Stimulated activated CD4-positive, alpha-beta T cell treated with anti-CD3 and anti-CD28 coated beads, Interleukin-15, amount 100 ng/mL, for 1 hour (primary cell): Measurements from ENCODE around the gene ADAT2.
"Not testable (repeated sequence)": the region's sequence is repeated elsewhere in the genome, so short reads cannot be mapped to it uniquely, and the experiment has no call there.

ENCODE experiments used
- DNase-seq, 2 donors: peaks; one replicate each; pipeline ENCODE4 v3.0.0-alpha.2; 2020; ENCODE audit warnings: low read depth in 1 of 2, low spot score in 1 of 2

Gene ADAT2

DNA sequence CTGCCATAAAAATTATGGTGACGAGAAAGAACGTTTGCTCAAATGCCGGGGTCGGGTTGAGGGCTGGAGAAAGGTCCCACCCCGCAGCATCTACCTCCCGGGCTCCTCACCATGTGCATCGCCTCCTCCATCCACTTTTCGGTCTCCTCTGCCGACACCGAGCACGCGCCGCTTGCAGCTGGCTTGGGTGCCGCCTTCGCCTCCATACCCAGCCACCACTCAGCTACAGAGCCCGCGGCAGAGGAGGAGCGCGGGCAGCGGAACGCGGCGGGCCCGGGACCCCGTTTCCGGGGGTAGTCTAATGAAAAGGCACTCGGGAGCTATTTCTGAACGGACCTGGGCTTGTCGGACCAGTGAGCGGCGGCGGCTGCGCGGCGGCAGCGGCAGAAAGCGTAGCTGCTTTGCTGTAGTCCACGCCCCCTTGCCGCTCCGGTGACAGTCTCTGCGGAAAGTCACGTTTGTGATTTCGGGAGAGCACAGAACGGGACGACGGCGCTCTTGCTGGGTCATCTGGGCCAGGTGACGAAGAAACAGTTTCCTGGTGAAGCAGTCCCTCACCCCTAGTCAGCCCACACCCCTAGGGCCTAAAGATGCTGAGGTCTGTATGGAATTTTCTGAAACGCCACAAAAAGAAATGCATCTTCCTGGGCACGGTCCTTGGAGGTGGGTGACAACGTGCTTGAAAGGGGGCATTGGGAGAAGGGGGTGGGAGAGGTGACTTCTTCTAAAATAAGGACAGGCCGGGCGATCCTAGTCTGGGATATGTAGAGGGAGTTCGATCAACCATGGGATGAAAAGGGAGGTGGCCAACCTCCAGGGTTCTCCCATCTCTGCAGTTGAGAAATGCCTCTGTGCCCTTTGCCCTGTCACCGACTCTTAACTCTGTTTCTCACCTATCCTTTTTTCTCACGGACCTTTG is at the start of gene ADAT2, which contains the start of gene PEX3:
Gene ADAT2, minus strand, starts transcription at position 243 of the 919 bp plus-strand sequence. Its CDS starts 37 bp downstream, at position 206.
Gene PEX3, plus strand, starts transcription at position 353 of the 919 bp plus-strand sequence. Its CDS starts 238 bp downstream, at position 591.
- peak; percentile 86 for DNase-seq

DNA sequence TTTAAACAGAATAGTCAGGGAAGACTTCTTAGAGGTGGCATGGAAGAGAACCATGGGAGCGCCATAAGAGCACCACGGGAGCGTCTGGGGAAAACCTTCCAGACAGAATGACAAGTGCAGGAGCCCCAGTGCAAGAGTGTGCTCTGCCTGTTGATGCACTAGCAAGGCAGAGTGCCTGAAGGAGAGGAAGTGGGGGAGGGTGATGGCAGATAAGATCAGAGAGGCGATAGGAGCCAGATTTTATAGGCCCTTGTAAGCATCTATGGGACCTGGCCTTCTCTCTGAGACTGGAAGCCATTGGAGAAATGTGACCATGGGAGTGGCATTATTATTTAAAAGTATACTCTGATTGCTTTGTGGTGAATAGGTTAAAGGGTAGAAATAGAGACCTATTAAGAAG is 47.9 kb upstream of the ADAT2 start:
- no peak for DNase-seq

DNA sequence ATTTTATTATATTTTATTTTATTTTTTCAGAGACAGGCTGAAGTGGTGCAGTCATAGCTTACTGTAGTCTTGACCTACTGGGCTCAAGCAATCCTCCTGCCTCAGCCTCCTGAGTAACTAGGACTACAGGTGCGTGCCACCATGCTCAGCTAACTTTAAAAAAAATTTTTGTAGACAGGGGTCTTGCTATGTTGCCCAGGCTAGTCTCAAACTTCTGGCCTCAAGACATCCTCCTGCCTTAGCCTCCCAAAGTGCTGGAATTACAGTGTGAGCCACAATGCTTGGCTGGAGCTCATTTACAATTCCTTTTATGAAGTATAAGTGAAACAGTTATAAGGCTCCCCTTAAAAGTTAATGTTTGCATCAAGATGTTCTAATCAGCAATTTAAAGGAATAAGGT is 46.5 kb upstream of the ADAT2 start:
- no peak for DNase-seq

DNA sequence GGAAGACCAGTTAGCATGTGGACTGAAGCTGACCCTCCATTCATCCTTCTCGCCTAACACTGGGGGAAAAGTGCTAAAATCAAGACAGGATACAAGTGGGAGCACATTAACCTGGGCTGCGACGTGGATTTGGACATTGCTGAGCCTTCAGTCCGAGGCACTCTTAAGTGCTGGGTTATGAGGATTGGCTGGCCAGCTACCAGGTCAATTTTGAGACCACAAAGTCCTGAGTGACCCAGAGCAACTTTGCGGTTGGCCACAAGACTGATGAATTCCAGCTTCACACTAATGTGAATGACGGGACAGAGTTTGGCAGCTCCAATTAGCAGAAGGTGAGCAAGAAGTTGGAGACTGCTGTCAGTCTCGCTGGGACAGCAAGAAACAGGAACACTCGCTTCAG is 40.3 kb upstream of the ADAT2 start:
- DNase-seq = no peak

DNA sequence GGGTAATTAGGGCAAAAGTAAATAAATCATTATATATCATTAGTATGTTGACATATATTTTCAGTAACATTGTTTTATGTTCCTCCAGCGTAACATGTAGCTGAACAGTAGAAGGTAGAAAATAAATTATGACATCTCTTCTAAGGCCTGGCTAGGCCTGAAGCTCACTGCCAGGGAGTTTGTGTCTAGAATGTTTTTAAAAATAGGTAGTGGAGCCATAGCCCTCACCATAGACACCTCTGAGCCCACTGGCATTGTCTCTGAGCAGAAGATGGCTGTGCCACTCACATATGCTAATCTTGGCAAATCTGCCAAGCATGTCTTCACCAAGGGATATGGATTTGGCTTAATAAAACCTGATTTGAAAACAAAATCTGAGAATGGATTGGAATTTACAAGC is 39.7 kb upstream of the ADAT2 start:
- DNase-seq = no peak

DNA sequence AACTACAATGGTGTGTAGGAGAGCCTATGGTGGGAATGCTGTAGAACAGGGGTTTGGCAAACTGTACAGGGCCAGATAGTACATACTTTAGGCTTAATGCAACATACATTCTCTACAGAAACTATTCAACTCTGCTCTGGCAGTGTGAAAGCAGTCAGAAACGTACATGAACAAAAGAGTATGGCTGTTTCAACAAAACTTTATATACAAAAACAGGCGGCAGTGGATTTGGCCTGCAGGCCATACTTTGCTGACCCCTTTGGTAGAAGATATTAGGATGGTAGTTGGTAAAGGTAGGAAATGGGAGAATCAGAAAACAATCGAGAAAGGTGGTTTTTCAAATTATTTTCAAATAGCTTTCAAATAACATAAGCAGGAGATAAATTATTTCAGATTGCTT is 36.3 kb upstream of the ADAT2 start:
- no peak for DNase-seq

DNA sequence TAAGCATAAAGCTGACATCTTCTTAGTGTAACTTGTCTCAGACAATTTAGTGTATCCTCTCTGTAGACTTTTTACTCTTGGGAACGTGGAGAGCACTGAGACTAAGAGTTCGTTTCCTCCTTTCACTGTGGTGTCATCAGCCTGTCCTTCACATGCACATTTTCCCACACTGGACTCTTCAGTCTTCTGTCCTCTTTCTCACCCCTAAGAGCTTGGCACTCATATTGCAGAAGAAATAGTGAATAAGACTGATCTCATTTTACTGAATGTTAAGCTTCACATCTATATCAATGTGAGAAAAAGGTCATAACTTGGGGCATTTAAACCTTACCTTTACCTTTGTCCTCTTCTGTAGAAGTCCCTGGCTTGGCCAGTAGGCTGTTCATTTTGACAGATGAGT is 35.5 kb upstream of the ADAT2 start:
- no peak for DNase-seq

DNA sequence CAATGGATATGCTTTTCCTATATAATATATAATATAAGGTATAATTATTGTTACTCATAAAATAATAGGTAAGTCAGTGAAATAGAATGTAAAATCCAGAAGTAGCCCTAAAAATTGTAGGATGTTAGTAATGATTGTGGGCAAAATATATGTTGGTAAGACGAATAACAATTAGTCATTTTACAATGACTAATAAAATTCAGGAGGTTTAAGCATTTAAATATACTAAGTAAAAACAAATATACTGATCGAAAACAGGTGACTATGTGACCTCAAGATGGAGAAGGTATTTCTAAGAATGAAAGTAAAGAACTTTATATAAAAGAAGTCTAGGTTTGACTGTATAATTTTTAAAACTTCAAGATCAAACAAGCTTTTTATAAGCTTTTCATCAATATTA is 32.1 kb upstream of the ADAT2 start:
- no peak for DNase-seq

DNA sequence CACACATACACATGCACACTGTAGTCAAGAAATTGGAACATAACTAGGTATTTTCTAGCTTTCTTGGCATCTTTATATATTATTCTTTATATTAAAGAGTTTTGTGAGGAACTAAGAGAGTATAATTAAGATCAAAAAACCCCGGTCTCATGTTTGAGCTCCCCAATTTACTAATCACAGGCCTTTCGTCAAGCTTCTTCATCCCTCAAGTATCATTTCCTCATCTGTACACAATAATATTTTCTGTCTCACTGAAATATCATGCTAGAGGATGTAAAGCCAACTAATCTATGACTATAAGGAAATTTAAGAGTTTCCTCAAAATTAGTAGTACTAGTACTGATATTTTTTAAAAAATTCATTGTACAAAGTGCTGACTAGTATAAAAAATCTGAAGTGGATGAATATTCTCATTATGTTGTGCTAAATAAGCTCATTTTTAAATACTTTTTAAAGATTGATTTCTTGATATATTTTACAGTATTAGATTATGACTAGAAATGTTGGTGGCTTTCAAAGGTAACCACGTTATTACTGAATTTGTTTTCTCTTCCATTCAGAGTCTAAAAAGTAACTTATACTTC is 28.1 kb upstream of the ADAT2 start:
- DNase-seq = no peak

DNA sequence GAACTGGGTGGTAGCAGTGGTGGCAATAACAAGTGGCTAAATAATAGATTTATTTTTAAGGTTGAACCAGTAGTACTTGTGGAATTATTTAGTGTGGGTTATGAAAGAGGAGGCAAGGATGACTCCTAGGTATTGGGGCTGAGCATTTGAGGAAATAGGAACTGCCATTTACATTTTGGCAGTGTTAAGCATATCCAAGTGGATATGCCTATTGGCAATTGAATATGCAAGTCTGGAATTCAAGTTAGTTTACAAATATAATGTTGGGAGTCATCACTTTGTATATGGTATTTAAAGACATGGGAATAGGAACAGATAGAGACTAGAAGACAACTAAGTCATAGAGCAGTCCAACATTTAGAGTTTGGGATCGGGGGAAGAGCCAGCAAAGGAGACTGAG is 26.1 kb upstream of the ADAT2 start:
- no peak for DNase-seq

DNA sequence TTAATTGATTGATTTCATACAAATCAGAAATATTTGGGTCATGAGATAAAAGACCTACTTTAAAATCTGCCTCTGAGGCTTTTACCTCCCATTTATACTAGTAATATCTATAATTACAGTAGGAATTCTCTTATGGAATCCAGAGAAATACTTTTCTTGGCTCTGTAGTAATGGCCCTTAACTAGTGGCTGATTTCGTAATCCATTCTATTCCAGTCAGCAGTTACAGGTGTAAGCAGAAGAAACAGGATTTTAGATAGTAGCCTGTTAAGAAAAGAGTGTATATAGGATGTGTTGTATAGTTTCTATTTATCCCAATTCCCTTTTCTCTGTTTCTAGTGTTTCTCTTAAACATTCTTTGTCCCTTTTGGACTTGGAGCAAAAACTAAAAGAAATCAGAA is 21.3 kb upstream of the ADAT2 start:
- DNase-seq = no peak

DNA sequence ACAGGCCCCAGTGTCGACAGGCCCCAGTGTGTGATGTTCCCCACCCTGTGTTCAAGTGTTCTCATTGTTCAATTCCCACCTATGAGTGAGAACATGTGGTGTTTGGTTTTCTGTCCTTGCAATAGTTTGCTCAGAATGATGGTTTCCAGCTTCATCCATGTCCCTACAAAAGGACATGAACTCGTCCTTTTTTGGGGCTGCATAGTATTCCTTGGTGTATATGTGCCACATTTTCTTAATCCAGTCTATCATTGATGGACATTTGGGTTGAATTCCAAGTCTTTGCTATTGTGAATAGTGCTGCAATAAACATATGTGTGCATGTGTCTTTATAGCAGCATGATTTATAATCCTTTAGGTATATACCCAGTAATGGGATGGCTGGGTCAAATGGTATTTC is 18.3 kb upstream of the ADAT2 start:
- DNase-seq = not testable (repeated sequence)

DNA sequence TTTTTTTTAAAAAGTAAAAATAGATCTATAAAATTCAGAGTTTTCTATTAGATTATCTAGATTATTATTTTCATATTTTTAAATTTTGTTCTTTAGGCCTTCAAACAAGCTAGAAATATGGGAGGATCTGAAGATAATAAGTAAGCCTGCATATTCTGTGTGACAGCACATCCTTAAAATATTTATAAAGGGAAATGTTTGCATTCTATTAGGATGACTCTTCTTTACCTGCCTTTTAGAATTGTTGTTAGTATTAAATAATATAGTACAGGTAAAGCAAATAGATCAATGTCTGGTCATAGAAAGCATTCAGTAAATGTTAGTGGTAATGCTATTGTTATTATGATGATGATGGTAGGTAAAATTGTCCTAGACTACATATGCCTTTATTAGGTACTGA is 17.5 kb upstream of the ADAT2 start:
- no peak for DNase-seq

DNA sequence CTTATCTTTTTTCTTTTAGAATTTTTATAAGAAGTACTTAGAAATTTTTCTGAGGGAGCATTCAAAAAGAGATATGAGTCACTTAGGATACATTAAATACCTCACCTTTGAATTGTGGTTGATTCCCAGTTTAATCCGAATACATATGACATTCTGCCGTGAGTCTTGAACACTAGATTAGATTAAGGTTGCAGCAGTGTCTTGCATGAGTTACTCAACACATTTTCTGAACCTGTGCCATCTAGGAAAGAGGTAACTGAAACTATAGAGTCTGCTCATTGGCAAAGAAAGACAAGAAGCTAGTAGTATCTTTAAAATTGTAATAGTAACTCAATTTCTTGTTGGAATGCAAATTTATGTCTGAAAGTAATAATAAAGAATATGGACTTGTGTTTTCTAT is 15.1 kb upstream of the ADAT2 start:
- DNase-seq = no peak

DNA sequence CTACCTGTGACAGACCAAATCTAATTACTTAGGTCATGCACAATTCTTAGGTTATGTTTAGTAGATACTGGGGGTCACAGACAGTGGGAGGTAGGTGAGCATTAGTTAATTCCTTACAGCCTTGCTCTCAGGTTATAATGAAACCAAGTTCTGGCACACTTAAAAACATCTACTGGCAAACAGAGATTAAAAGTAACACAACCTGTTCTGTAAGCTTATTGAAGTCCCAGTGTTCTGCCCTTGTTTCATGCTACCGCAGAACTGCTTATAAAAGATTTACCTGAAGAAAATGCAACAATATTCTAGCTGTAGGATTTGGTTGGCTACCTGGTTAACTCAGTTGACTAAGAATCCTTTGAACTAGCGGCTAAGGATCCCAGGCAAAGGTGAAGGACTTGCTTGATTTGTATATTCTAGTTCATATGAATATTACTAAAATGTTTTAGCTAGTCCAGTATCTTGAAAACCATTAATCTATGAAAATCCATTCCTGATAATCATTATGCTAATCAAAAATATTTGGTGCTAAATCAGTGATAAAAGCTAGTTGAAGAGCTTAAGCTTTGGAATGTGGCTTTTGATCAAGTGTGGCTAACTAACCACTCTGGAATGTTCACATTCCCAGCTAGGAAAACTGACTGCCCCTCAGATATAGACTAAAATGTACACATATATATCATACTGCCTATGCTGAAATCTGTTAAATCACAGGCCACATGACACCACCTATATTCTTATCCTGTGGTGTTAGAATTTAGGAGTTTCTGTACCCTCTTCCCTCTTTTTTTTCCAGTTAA is 7.3 kb upstream of the ADAT2 start:
- no peak for DNase-seq

DNA sequence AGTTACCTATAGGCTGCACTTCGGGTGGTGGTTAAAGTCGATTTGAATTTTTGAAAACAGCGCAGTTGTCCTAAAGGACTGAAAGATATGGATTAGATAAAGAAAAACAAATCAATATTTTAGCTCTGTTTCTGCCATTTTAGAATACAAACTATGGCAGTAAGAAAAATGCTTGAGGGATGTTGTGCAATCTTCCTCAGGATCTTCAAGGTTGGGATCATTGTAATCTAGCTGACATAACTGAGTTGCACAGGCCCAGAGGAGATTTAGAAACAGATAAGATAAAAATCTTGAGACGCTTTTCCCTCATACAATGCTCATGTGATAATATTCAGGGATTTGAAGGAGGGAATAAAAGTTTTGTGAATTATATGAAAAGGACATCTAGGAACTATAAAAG is 1.0 kb upstream of the ADAT2 start:
- no peak for DNase-seq

DNA sequence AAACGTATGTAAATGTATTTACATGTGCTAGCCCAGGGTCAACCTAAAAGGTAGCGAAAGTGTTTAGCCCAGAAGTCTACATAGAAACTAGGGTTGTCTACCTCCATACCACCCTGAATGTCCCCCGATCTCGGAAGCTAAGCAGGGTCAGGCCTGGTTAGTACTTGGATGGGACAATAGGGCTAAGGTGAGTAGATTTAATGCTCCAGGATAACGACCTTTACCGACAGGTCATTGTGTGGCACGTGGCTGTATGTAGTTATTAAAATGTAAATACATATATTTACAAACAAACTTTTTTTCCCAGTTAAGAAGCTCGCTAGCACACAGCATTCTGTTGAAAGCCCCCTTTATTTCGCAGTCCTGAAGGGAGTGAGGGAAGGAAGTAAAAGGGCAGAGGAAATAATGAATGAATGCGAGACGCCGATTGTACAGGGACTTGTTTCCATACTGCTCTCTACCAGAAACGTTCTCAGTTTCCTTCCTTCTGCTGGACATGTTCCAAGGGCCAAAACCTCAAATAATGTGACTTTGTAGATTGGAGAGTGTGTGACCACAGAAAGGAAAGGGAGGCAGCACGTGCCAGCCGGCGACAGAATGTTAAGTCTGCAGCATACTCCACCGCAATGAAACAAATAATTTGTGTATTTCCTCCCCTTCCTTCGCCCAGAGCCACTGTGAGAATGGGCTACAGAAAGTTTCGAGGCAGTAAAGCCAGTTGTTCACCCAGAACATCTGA is 612 bp downstream of the ADAT2 start:
- peak; percentile 4 to 8 for DNase-seq

DNA sequence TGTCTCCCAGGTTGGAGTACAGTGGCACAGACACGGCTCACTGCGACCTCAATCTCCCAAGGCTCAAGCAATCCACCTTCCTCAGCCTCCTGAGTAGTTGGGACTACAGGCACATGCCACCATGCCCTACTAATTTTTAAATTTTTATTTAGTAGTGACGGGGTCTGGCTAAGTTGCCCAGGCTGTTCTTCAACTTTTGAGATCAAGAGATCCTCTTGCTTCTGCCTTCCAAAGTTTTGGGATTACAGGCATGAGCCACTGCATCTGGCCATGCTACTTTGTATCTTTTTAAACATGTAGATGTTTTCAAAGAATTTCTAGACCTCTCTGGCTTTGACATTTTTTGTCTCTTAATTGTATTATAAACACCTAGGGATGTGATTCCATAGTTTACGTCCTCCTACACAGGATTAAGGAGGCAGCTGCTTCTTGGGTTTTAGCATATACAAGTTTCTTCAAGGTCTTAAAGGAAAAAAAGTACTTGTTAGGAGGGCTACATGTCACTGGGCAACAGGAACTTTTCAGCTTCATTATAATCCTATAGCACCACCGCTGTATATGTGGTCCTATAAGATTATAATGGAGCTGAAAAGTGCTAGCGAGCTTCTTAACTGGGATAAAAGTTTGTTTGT is 1.3 kb downstream of the ADAT2 start:
- DNase-seq = no peak

DNA sequence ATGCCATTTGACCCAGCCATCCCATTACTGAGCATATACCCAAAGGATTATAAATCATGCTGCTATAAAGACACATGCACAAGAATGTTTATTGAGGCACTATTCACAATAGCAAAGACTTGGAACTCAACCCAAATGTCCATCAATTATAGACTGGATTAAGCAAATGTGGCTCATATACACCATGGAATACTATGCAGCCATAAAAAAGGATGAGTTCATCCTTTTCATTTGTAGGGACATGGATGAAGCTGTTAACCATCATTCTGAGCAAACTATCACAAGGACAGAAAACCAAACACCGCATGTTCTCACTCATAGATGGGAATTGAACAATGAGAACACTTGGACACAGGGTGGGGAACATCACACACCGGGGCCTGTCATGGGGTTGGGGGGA is 2.6 kb downstream of the ADAT2 start:
- not testable (repeated sequence) for DNase-seq

DNA sequence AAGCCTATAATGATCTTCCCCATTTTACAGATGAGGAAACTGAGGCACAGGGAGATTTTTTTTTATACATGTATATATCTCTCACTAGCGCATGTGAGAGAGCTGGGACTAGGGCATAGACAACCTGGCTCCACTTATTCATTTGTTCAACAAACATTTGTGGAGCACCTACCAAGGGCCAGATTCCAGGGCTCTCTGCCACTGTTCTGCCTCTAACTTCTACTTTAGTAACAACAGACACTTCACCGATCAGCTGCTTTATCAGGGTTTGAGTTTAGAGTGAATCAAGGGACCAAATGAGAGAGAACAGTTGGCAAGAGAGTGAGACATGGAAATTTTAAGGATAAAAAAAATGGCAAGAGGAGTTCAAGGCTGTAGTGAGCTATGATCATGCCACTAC is 7.4 kb downstream of the ADAT2 start:
- DNase-seq = no peak
